Fibroblast of lung (primary cell): ENCODE results near the gene CHCHD10. TPM values are rescaled to one million over a fixed set of nuclear protein-coding genes. Genes with fewer than 3 reads are reported as not detected.
A peak's percentile ranks its signal among the peaks of the same experiment; 100 is the strongest.

Experiments used
- DNase-seq, 2 donors: peaks; one replicate each; pipeline versions ENCODE4 v3.0.0 to v3.0.0-alpha.2; 2010; ENCODE audit warnings: low read depth in 2 of 2
- H2AFZ ChIP-seq: 2 replicates; pipeline ENCODE4 v1.5.1; 2012; ENCODE audit warnings: low read length, control low read depth, inconsistent platforms
- H3K27ac ChIP-seq: 2 replicates; pipeline ENCODE4 v1.5.1; 2011; ENCODE audit warnings: low read length, control low read depth; ENCODE audit not compliant: insufficient read depth
- H3K27me3 ChIP-seq: 2 replicates; pipeline ENCODE4 v1.5.1; 2011; ENCODE audit warnings: mild to moderate bottlenecking, low read length; ENCODE audit not compliant: control insufficient read depth, insufficient read depth
- H3K36me3 ChIP-seq: 2 replicates; pipeline ENCODE4 v1.5.1; 2011; ENCODE audit warnings: low read length; ENCODE audit not compliant: control insufficient read depth, insufficient read depth
- H3K4me1 ChIP-seq: 2 replicates; pipeline ENCODE4 v1.5.1; 2011; ENCODE audit warnings: low read length; ENCODE audit not compliant: control insufficient read depth, insufficient read depth; ENCODE audit errors: extremely low read depth
- H3K4me2 ChIP-seq: 2 replicates; pipeline ENCODE4 v1.5.1; 2011; ENCODE audit warnings: low read length, control low read depth; ENCODE audit not compliant: insufficient read depth; ENCODE audit errors: extremely low read depth
- H3K4me3 ChIP-seq, 4 experiments: fragments of 200-600 bp in 1 of 4; sonication (generic) in 1 of 4; replicated peaks in 1 of 4; 2 replicates each; pipeline ENCODE4 v1.5.1; 2011 to 2016; ENCODE audit warnings: low read length in 4 of 4, low read depth in 3 of 4, mild to moderate bottlenecking in 3 of 4, control low read depth in 2 of 4, inconsistent platforms in 1 of 4, mixed read lengths in 1 of 4; ENCODE audit not compliant: insufficient read depth in 1 of 4; ENCODE audit errors: control extremely low read depth in 1 of 4
- H3K79me2 ChIP-seq: 2 replicates; pipeline ENCODE4 v1.5.1; 2012; ENCODE audit warnings: mild to moderate bottlenecking, low read length, inconsistent platforms; ENCODE audit not compliant: control insufficient read depth, insufficient read depth
- H3K9ac ChIP-seq: 2 replicates; pipeline ENCODE4 v1.5.1; 2011; ENCODE audit warnings: mild to moderate bottlenecking, low read length, control low read depth; ENCODE audit not compliant: insufficient read depth
- H3K9me3 ChIP-seq: 2 replicates; pipeline ENCODE4 v1.5.1; 2012; ENCODE audit warnings: low read depth, low read length; ENCODE audit not compliant: control insufficient read depth, insufficient read depth
- H4K20me1 ChIP-seq: 2 replicates; pipeline ENCODE4 v1.5.1; 2011; ENCODE audit warnings: low read length; ENCODE audit not compliant: control insufficient read depth, insufficient read depth; ENCODE audit errors: extremely low read depth
- CTCF ChIP-seq, 2 donors: IDR thresholded peaks in 1 of 2; conservative IDR thresholded peaks in 1 of 2; 1 replicate in 1 of 2; 2 replicates in 1 of 2; pipeline ENCODE4 v1.5.1; 2011 to 2012; ENCODE audit warnings: low read length in 2 of 2, control low read depth in 1 of 2, inconsistent platforms in 1 of 2, low read depth in 1 of 2, mild to moderate bottlenecking in 1 of 2
- EZH2 ChIP-seq: IDR thresholded peaks from 2 replicates; pipeline ENCODE4 v1.5.1; 2012; ENCODE audit warnings: low read length, control low read depth, mild to moderate bottlenecking; ENCODE audit errors: missing control alignments
- polyA plus RNA-seq, 2 donors: library from polyadenylated mRNA; depleted of rRNA in 1 of 2; stranded (reverse) in 1 of 2; unstranded in 1 of 2; fragments of >200 nt; gene quantifications; 2 replicates each; pipeline ENCODE4 v1.2.1, GENCODE V29; 2011 to 2012; ENCODE audit warnings: missing spikeins in 1 of 2
- total RNA-seq: library from RNA; depleted of rRNA; stranded (reverse); fragments of >200 nt; gene quantifications from 2 replicates; pipeline ENCODE4 v1.2.1, GENCODE V29; 2014

The CHCHD10 gene
- total and polyA plus RNA-seq, 2 donors (not counting 1 experiment from before 2014, with no cell fraction given) = 5.4 to 11.4 TPM

- no peak for DNase-seq
- peaks cover 8% of the 10 kb centered on the region for H3K36me3 ChIP-seq
- H3K79me2 ChIP-seq = peaks cover 42% of the 10 kb centered on the region
- H3K9me3 ChIP-seq = no peaks in the 10 kb centered on the region
- H2AFZ ChIP-seq = no peak overlapping the region
- no peak overlapping the region for H3K27ac ChIP-seq
- H3K9ac ChIP-seq = no peak overlapping the region
- TF ChIP-seq EZH2 (no peak), CTCF (conservative IDR thresholded peaks at IDR 0.05 in 1 of 2, IDR thresholded peaks at IDR 0.05 in 1 of 2; ENCODE audit: low read depth in 1 of 2, low read length in 2 of 2) (no peak)
- H3K4me2 ChIP-seq = no peak overlapping the region
- peaks cover 7% of the 10 kb centered on the region for H3K4me1 ChIP-seq
- no peak overlapping the region for H3K4me3 ChIP-seq
- no peaks in the 10 kb centered on the region for H3K27me3 ChIP-seq
- no peaks in the 10 kb centered on the region for H4K20me1 ChIP-seq
Measured at GRCh38 chr22:23793326-23793725, 25.6 kb upstream of the CHCHD10 start.

GRCh38 chr22:23791738-23792645 is 24.2 kb upstream of the CHCHD10 start:
- H3K9ac ChIP-seq = no peak overlapping the region

More at GRCh38 chr22:23791738-23792645, 24.2 kb upstream of the CHCHD10 start:
- Histone ChIP-seq H4K20me1 (no peaks in the 10 kb centered on the region), H3K9me3 (no peaks in the 10 kb centered on the region), H3K4me1 (peaks cover 7% of the 10 kb centered on the region), H3K4me3 (no peak overlapping the region), H2AFZ (no peak overlapping the region), H3K36me3 (peaks cover 7% of the 10 kb centered on the region), H3K27ac (peak overlapping the region; percentile 63), H3K27me3 (no peaks in the 10 kb centered on the region), H3K4me2 (peak overlapping the region; percentile 60), H3K79me2 (peaks cover 52% of the 10 kb centered on the region)
- TF ChIP-seq EZH2 (no peak), CTCF (conservative IDR thresholded peaks at IDR 0.05 in 1 of 2, IDR thresholded peaks at IDR 0.05 in 1 of 2; ENCODE audit: low read depth in 1 of 2, low read length in 2 of 2) (no peak)
- DNase-seq = no peak
